ENCODE data around the gene GPR141.

DNA sequence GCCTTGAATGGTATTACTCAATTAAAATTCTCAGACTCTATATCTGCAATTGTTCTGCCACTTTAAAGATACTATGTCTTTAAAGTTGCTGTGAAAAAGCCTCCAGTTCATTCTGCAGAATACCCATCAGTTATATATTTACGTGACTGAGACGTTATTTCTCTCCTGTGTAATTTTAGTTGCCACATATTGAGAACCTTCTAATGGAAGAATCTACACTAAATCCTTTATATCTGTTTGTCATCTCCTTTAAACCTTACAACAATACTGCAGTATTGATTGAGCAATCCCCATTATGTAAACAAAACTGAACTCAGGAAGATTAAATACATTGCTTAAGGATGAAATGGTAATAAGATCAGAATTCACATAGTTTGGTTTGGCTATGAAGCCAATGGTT, 30.0 kb downstream of the GPR141 start:
- TF ChIP-seq POLR2AphosphoS5 (IDR thresholded peaks at IDR 0.05; ENCODE audit: low read depth, low read length) (no peak), POLR2A (IDR thresholded peaks at IDR 0.05; ENCODE audit: low read depth, low read length) (no peak)
